HEK293T (cell line): Measurements from ENCODE around the gene CPD.

Experiments used
- CTBP1 ChIP-seq: fragments of 450-650 bp; IDR thresholded peaks from 2 replicates; pipeline ENCODE4 v1.6.1; 2016; ENCODE audit warnings: borderline replicate concordance
- HDGF ChIP-seq: fragments of 450-650 bp; IDR thresholded peaks from 2 replicates; pipeline ENCODE4 v1.6.1; 2017; ENCODE audit warnings: antibody characterized with exemption, borderline replicate concordance
- NFRKB ChIP-seq: fragments of 450-650 bp; IDR thresholded peaks from 2 replicates; pipeline ENCODE4 v1.6.1; 2016; ENCODE audit warnings: mild to moderate bottlenecking, moderate library complexity
- SP1 ChIP-seq: fragments of 450-650 bp; IDR thresholded peaks from 2 replicates; pipeline ENCODE4 v1.6.1; 2017
- TARDBP ChIP-seq: fragments of 450-650 bp; IDR thresholded peaks from 2 replicates; pipeline ENCODE4 v1.6.1; 2016

DNA sequence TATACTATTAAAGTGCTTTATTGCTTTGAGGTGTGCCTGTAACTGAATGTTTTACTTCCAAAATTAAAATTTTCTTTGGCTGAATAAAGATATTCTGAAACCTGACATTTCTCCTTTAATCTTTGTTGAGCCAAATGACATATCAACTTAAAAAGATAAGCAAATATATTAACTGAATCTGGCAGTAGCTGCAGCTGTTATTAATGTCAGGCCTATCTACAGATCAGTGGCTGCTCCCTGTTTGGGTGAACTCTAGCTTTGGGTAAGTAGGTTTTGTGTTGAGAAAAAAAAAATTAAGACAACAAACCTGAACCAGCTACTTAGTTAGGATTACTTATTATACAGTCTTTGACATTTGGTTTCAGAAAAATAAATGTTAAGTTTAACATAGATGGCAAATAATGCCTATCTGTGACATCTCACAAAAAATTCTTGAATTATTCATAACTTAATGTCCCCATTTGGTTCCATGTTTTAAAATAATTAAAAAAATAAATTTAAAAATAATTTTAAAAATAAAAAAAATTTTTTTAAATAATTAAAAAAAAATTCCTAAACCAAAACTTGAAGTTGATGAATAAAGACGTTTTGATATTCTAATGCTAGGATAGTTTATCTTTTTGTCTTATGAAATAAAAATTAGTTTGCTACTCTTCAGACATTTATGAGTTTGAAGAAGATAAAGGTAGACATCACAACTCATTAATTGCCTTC is 19.8 kb downstream of the CPD start:
- TF ChIP-seq CTBP1: no peak
- TF ChIP-seq TARDBP: no peak
- no peak for TF ChIP-seq HDGF
- no peak for TF ChIP-seq NFRKB
- TF ChIP-seq SP1: no peak
